Uterus (tissue), 2 donors: ENCODE measurements around the gene CACNA1C.

Source experiments
- CTCF ChIP-seq, 4 experiments: fragments of 200-600 bp in 2 of 4; fragments of 450-650 bp in 2 of 4; sonication (generic) in 2 of 4; IDR thresholded peaks; one replicate each; pipeline ENCODE4 v1.5.1; 2016 to 2019; ENCODE audit warnings: antibody characterized with exemption in 4 of 4, mild to moderate bottlenecking in 2 of 4, moderate library complexity in 1 of 4
- POLR2A ChIP-seq, 2 donors: fragments of 450-650 bp; IDR thresholded peaks; one replicate each; pipeline ENCODE4 v1.6.1; 2016; ENCODE audit warnings: antibody characterized with exemption in 2 of 2, mild to moderate bottlenecking in 1 of 2, moderate library complexity in 1 of 2

GRCh38 chr12:2393996-2394395 is 341.2 kb downstream of the CACNA1C start:
- TF ChIP-seq CTCF (IDR thresholded peaks at IDR 0.05) (no peak), POLR2A (IDR thresholded peaks at IDR 0.05) (no peak)
